GM13976 (cell line): Measurements from ENCODE around the gene DNM2.
"Not testable (repeated sequence)": the region's sequence is repeated elsewhere in the genome, so short reads cannot be mapped to it uniquely, and the experiment has no call there.

Experiments used
- DNase-seq: peaks from one replicate; pipeline ENCODE4 v3.0.0; 2012; ENCODE audit warnings: low spot score
- CTCF ChIP-seq: IDR thresholded peaks from 2 replicates; pipeline ENCODE4 v1.5.1; 2012; ENCODE audit warnings: borderline replicate concordance, mild to moderate bottlenecking; ENCODE audit not compliant: insufficient read depth; ENCODE audit errors: extremely low read depth, missing control alignments, control extremely low read depth
- in situ Hi-C: fragments of 300-500 bp; cut with MboI; formaldehyde crosslinking; loops from one replicate; pipeline ENCODE4 v1.12.0; 2022; ENCODE audit warnings: low sequenced_read_pairs, mixed read lengths, inconsistent platforms; ENCODE audit not compliant: unreplicated experiment

Gene DNM2

DNA sequence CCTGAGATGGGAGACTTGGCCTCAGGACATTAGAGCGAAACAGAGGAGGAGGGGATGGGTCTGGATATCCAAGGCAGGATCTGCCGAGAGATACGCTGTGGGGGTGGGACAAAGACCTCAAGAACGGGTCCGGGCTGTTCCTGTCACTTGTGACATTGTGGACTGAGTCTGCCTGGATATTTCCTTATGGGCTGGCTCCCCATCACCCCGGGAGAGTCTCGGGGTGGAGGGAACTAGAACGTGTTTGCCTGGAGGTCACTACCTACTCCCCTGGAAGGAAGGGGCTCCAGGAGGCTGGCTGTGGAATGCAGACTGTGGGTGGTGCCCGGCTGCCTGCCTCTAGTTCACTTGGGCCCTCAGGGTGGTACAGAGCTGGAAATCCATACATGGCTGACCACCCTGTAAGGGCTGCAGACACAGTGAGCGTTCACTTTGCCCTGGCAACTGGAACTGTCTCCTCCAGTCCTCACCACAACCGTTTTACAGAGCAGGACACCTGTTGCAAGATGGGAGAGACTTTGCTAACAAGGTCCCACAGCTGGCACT lies 26.4 kb downstream of the DNM2 start:
- no peak for DNase-seq

GRCh38 chr19:10744801-10745293 lies 27.0 kb downstream of the DNM2 start:
- no peak for TF ChIP-seq CTCF
- in situ Hi-C loops, result no loop called here
- no peak for DNase-seq

More for the DNA sequence above, 26.4 kb downstream of the DNM2 start:
- no peak for TF ChIP-seq CTCF
- in situ Hi-C loops, result no loop called here

- in situ Hi-C loops, DNase-seq: not testable (repeated sequence)
Measured at GRCh38 chr19:10746437-10746836, 28.6 kb downstream of the DNM2 start.

GRCh38 chr19:10747271-10747670 lies 29.4 kb downstream of the DNM2 start:
- in situ Hi-C loops, result no loop called here
- TF ChIP-seq CTCF, result no peak
- no peak for DNase-seq

DNA sequence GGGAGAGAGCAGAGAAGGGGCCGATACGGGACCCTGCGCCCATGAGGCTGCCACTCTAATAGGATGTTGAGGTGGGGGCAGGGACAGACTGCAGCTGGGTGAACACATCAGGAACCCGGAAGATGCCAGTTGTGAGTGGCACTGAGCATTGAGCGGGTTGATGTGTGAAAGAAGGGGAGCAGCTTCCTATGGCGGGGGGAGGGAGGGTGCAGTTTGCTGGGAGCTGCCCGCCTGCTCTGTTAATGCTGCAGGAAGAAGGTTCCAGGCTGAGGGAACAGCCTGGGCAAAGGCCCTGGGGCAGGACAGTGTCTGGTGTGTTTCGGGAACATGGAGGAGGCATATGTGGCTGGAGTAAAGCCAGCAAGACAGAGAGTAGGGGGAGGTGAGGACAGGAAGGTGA lies 29.8 kb downstream of the DNM2 start:
- TF ChIP-seq CTCF, result no peak
- no peak for DNase-seq
- in situ Hi-C loops, result no loop called here

GRCh38 chr19:10748195-10748926 lies 30.5 kb downstream of the DNM2 start:
- in situ Hi-C loops, result no loop called here
- no peak for TF ChIP-seq CTCF
- DNase-seq, result no peak

DNA sequence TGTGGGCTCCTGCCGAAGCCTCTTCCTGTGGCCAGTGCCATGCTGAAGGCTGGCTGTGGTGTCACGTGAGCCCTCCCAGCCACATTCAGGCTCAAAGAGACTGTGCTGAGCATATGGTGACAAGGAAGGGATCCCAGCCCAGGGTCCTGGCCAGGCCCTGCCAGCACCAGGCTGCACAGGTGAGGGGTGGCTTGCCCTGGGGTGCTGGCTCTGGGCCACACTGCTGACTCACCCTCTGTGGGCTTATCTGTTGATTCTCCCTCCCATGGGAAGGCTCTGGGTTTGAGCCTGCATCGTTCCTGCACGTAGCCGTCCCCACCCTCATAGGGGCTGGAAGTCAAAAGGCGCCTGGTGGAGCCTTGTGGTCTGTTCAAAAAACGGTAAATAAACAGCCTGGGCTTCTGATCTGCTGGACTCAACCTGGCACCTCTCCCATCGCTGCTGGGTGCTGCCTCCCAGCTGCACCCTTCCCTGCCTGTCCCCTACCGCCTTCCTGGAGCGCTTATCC lies 31.1 kb downstream of the DNM2 start:
- DNase-seq, result no peak
- in situ Hi-C loops, result no loop called here
- no peak for TF ChIP-seq CTCF
